Ramos (cell line): ENCODE data around the gene TRMT2B.
"Not testable (repeated sequence)": the region's sequence is repeated elsewhere in the genome, so short reads cannot be mapped to it uniquely, and the experiment has no call there.

ENCODE experiments used
- in situ Hi-C: fragments of 300-500 bp; cut with MboI; formaldehyde crosslinking; loops from one replicate; pipeline ENCODE4 v1.14.3; 2022; ENCODE audit warnings: low sequenced_read_pairs; ENCODE audit not compliant: unreplicated experiment

Gene TRMT2B

GRCh38 chrX:101012031-101012430, 39.9 kb downstream of the TRMT2B start:
- in situ Hi-C loops, result not testable (repeated sequence)

- in situ Hi-C loops, result no loop called here
Observed at GRCh38 chrX:101009090-101009489, 42.8 kb downstream of the TRMT2B start.

DNA sequence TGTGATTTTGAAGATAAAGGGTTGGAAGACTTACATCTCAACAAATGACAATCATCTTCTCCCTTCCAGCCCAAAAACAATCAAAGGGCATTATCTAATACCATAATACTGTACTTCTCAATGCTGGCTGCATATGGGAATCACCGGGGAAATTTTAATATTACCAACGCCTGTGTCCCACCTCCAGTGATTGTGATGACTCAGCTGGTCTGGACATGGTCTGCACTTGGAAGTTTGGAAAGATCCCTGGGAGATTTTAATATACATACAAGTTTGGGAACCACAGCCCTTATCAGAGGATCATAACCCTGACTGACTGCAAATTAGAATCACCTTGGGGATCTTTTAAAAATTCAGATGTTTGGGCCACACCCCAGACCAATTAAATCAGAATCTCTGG, 52.5 kb downstream of the TRMT2B start:
- in situ Hi-C loops, result no loop called here

DNA sequence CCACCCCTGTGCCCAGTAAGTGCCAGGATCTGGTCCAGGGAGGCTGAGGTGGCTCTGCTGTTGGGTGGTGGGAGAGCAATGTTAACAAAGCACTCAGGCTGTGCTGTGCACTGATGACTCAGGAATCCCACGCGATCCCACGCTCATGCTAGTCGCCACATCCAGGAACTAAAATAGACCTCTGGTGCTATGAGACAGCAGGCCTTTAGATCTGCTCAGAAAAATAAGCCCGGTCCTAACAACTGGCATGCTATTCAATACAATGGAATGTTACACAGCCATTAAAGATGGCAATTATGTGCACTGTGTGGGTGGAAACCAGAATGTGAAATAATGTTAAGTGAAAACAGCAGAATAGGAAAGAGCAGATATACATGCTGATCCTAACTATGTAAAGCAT, 56.4 kb downstream of the TRMT2B start:
- in situ Hi-C loops, result no loop called here

DNA sequence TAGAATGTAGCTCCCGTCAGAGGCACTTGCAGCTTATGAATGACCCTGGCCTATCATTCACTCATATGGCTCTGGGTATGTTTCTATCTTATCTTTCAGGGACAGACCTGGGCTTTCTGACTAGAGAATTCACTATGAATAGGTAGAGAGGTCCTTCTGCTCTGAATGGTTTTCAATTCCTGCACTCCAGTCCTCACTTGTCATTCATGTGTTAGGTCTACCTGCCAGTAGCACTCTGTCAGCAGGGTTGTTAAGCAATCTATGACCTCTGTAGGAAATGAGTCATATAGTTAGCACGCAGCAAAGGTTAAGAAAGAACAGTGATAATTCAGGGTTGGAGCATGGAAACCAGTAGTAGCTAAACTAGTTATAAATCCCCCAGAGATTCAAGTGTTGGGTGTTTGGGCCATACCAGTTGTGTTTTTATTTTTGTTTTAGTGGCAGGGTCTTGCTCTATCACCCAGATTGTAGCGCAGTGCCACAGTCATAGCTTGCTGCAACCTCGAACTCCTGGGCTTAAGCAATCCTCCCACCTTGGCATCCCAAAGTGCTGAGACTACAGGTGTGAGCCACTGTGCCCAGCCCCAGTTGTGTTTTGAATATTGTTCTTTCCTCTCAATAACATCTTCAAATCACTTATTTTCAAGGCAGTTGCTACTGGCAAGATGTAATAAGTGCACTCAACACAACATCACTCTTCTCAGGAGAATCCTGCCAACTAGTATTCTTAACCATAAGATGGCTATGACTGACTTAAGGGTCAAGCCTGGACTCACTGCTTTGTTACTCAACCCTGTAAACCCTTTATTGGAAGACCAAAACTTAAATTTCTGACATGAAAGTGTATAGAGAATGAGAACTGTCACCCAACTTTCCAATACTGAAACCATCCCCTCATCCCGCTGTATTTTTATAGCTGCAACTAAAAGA, 57.3 kb downstream of the TRMT2B start:
- in situ Hi-C loops, result no loop called here

DNA sequence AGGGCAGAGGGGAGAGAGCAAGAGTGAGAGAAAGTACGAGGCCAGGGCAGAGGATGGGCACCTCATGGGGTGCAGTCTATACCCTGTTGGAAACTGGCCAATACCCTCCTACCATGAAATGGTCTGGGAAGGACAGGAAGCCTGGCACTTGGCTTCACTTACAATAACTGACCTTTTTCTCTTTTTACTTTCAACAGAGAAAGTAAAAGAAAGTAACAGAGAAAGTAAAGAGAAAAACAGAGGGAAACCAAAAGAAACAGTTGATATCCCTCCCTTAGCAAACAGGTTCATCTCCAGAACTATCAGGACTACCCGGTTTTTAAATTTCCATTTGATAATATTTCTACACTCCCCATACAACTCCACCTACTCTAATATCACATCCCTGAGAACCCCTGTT, 61.8 kb downstream of the TRMT2B start:
- in situ Hi-C loops, result no loop called here

GRCh38 chrX:100984818-100985217, 67.1 kb downstream of the TRMT2B start:
- in situ Hi-C loops, result no loop called here

- in situ Hi-C loops, result not testable (repeated sequence)
Observed at GRCh38 chrX:100981498-100981845, 70.4 kb downstream of the TRMT2B start.

DNA sequence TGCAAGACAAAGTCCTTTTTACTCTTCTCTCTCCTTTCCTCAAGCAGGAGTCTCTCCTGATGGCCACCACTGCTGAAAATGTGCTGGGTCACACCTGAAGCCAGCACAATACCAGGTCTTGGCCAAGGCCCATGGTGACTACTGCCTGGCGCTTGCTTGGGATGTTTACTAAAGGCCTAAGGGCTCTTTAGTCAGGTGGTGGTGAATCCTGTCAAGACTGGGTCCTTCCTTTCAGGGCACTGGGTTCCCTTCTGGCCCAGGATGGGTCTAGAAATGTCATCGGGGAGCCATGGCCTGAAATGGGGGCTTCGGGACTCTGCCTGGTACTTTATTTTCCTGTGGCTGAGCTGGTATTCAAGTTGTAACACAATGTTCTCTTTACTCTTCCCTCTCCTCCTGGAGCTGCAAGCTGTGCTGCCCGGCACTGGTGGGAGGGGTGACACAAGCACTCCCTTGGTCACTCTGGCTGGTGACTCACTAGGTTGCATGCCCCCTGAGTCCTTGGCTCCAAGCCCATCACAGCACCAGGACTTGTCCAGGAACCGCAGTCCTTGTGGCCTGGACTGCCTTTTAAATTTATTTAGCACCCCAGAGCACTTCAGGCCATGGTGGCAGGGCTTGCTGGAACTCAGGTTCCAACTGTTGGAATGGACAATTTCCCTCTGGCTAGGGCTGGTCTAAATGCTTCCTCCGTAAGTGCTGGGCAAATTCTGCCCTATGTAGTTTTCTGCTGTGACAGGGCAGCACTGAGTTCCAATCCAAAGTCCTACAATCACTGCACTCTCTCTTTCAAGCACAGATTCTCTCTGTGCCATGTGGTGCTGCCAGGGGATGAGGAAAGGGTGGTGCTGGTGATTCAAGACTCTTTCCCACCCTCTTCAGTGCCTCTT, 71.1 kb downstream of the TRMT2B start:
- in situ Hi-C loops, result no loop called here

DNA sequence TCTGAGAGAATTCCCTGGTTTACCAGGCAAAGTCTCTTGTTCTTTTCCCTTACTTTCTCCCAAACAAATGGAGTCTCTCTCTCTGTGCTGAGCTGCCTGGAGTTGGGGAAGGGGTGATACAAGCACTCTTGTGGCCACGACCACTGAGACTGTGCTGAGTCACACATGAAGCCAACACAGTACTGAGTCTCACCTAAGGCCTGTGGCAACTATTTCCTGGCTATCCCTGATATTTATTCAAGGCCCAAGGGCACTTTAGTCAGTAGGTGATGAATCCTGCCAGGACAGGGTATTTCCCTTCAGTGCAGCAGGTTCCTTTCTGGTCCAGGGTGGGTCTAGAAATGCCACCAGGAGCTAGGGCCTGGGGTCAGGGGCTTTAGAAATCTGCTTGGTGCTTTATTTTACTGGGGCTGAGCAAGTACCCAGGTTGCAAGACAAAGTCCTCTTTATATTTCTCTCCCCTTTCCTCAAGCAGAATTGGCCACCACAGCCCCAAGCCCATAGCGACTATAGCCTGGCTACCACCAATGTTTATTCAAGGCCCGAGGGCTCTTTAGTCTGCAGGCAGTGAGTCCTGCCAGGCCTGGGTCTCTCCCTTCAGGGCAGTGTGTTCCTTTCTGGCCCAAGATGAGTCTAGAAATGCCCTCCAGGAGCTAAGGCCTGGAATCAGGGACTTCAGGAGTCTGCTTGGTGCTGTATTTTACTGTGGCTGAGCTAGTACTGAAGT, 71.9 kb downstream of the TRMT2B start:
- in situ Hi-C loops, result no loop called here

DNA sequence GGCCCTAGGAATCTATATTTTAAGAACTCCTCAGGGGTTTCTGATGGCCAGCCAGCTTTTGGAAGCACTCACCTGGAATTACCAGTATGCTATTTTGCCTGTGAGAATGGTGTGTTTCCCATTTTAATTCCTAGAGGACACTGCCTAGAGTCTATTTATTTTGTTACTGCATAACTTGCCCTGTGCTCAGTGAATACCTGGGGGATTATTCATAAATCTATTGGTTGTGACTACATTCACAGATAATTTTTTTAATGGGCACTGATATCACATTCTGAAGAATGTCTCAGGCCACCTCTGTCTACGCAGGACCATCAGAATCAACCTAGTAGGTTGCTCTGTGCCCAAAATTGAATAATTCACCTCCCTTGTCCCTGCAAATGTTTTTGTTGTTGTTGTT, 75.7 kb downstream of the TRMT2B start:
- in situ Hi-C loops, result no loop called here

DNA sequence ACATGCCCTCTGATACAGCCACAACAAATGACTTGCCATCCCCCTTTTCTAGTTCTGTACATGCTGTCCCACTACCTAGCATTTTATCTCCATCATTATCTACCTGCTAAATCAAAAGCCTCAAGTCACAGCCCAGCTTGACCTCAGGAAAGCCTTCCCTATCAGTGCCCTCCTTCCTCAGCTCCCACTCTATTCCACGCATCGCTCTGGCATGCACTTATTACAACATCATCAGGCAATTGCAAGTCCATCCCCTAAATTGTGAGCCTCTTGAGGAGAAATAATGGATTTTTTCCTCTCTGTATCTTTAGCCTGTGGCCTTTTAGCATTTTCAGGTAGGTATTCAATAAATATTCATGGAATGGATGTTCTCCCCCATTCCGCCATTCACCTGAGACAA, 76.7 kb downstream of the TRMT2B start:
- in situ Hi-C loops, result no loop called here

DNA sequence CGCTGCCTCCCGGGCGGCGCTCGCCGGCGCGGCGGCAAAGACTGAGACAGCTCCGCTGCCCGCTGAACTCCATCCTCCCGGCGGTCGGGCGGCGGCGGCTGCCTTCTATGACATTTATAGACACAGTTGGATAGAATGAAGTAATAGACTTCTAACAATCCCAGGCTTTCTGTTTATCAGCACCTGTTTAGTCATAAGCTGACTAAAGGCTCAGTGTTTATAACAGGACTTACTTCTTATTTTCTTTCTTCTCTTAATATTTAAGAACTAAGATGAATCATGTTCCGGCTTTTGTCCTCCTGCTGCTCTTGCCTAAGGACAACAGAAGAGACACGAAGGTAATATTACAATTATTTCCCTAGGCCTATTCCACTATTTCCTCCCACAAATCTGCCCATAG, 78.5 kb downstream of the TRMT2B start:
- in situ Hi-C loops, result no loop called here

DNA sequence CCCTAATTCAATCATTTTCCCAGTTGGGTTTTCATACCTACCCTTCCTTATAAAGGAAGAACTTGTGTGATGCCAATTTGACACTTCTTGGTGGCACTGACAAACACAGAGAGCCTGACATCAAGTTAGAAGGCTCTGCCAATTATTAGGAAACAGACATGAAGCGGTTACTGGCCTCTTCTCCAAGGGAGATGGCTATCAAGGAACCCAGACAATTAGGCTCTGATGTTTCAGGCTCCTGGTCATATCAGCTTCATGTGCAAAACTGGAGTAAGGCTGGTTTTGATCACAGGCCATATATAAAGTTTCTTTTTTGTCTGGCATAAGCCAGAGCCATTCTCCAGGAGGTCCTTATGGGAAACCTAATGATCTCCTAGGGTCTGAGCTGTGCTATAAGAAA, 82.0 kb downstream of the TRMT2B start:
- in situ Hi-C loops, result no loop called here

DNA sequence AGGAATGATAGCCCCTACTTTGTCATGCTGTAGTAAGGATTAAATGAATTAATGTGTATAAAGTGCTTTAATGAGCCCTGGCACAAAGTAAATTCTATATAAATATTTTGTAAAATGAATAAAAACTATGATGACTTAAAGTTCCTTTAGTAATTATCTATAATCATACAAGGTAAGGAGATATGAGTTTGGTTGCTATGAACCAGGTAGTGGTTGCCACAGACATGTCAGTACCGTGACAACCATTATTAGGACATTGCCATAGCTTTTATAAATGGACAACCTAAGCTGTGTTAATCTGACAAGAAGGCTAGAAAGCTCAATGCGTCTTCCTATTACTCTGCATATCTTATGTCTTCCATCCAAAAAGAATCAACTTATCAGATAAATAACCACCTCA, 82.5 kb downstream of the TRMT2B start, which contains the start of gene ARL13A:
ARL13A (plus strand) TSS at position 301 of the 400 bp plus-strand sequence. CDS start 3,982 bp downstream, outside the sequence.
- in situ Hi-C loops, result no loop called here

GRCh38 chrX:100964362-100964761, 87.5 kb downstream of the TRMT2B start:
- in situ Hi-C loops, result no loop called here

DNA sequence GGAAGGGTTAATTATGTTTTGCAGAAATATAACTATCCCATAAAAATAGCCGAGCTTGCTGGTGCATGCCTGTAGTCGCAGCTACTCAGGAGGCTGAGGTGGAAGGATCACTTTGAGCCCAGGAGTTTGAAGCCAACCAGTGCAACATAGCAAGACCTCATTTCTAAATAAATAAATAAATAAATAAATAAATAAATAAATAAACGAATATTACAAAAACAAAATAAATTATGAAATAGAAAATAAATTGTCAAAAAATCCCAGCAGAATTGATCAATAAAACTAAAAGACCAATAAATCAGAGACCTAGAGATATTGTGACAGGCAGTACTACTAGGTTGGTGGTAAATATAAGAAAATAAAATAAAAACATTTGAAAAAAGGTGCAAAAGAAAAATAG, 89.1 kb downstream of the TRMT2B start:
- in situ Hi-C loops, result no loop called here
